Stimulated activated CD8-positive, alpha-beta memory T cell treated with anti-CD3 and anti-CD28 coated beads, Interleukin-15, amount 100 ng/mL, for 1 hour (primary cell): ENCODE measurements around the gene TMEM74B.
"Not testable (repeated sequence)": the region's sequence is repeated elsewhere in the genome, so short reads cannot be mapped to it uniquely, and the experiment has no call there.

ENCODE experiments used
- DNase-seq: peaks from one replicate; pipeline ENCODE4 v3.0.0-alpha.2; 2020; ENCODE audit warnings: low read depth

TMEM74B gene

DNA sequence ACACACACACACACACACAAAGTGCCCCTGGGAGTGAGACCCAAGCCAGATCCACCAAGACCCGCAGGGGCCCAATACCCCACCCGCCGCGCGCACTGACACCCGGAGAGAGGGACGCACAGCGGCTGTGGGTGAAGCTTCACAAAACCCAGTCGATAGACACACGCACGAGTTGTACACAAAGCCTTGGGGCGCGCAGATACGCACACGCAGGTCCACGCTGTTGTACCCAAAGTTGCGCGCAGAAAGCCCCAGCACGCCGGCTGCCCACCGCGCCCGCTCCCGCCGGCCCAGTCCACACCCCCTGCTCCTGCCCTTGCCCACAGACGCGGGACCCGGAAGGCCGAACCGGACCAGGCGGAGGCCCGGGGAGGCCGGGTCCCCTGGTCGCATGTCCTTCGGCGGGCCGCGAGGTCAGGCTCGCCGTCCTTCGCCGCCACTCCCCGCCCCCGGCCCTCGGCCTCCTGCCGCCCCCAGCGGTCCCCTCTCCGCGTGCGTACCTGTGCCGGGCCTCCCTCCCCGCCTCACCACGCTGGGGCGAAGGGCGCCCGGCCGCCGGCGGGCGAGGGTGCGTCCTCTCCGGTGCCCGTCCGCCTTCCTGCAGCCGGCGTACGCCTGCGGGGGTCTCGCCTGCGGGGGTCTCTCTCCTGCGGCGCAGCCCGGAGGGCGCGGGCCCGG is at the start of gene TMEM74B:
TMEM74B (minus strand) TSS at position 344 of the 678 bp plus-strand sequence. CDS start 1,180 bp downstream, outside the sequence.
- no peak for DNase-seq

DNA sequence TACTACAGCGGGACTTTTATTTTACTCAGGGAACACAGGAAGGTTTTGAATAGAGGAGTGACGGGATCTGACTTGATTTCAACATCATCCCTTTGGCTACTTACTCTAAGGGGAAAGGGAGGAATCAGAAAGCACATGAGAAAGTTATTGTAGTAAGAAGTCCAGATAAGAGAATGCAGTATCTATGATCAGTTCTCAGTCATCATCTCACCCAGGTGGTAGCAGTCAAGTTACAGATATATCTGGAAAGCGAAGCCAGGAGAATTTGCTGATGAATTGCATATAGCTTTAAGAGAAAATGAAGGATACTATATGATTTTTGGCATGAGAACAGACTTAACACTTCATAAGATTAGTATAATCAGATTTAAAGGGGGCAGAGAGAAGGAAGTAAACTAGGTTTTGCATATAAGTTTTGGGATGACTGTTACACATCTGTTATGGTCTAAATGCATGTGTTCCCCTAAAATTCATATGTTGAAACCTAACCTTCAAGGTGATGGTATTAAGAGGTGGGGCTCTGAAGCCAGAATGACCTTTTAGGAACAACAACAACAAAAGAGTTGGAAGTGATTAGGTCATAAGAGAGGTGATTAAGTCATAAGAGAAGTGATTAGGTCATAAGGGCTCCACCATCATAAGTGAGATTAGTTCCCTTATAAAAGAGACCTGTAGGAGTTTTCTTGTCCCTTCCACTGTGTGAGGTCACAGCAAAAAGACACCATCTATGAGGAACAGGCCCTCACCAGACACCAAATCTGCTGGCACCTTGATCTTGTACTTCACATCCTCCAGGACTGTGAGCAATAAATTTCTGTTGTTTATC is 47.7 kb upstream of the TMEM74B start:
- DNase-seq = no peak

DNA sequence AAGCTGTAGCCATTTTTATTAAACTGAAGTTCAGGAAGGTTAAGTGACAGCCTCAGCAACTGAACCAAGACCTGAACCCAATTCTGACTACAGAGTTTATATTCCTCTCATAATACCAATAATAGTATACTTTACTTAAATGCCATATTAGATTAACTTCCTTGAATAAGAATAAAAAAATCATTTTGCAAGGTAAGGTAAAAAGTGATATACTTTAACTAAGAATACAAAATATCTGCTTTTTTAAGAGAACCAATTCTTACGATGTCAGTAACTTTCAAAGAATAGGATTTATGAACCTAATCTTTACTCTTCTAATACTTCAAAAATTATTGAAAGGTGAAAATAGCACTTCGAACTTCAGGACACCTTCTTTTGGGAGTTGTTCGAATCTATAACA is 44.8 kb upstream of the TMEM74B start:
- no peak for DNase-seq

GRCh38 chr20:1225783-1226654 is 41.2 kb upstream of the TMEM74B start, which contains the start of gene RAD21L1:
TSS of gene RAD21L1 (plus strand) at chr20:1226044. CDS start at chr20:1228454, 2,410 bp downstream.
- DNase-seq = peak; percentile 67

- no peak for DNase-seq
These were observed 40.5 kb upstream of the TMEM74B start for GRCh38 chr20:1225263-1225782.

GRCh38 chr20:1224205-1224890 is 39.6 kb upstream of the TMEM74B start:
- no peak for DNase-seq

GRCh38 chr20:1222750-1223149 is 38.0 kb upstream of the TMEM74B start:
- DNase-seq = not testable (repeated sequence)

- DNase-seq = not testable (repeated sequence)
These were observed 32.0 kb upstream of the TMEM74B start for GRCh38 chr20:1216527-1217427.

- DNase-seq = no peak
These were observed 30.8 kb upstream of the TMEM74B start for GRCh38 chr20:1215386-1216170.

DNA sequence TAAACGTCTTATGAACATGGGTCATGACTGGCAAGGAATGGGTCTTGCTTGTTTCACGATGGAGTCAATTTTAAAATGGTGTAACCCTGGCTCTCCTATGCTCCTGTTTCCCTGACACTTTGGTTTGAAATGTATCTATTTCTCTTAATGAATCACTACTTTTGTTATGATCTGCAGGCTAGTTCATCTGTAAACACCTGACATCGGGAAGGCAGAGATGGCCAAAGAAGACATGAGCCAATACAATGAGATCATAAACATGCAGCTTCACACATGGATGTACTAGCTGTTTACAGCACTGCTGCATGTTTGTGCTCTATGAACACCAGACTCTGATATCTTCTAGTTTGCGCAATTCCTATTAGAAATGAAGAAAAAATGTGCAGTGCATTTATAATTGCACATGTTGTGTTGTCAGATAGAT is 30.1 kb upstream of the TMEM74B start:
- no peak for DNase-seq

DNA sequence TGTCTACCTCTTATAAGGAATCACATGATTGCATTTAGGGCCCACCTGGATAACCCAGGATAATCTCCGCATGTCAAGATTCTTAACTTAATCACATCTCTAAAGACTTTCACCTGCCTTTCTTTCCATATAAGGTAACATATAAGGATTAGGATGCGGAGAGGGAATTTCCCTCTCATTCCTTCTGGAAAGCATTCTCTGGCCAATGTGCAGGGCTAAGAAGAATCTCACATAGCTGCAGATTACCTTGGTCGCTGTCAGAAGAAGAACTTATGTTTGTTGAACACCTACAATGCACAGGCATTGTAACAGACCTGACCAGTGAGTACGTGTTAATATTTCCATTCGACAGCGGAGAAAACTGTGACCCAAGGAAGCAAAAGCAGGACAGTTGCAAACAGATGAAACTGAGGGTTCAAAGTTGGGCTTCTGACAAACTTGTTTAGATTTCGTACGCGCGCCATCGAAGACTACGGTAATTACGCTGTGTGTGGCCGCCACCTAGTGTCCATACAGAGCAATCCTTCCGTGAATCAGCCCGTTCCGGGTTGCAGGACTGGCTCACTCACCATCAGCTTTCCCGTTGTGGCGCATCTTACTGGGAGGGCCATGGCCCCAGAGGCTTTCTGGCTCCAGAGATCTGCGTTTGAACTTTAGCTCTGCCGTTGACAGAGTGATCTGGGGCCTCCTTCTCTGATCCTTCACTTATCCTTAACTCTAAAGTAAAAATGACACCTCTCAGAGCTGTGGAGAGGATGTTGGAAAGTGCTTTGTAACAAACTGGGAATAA is 28.0 kb upstream of the TMEM74B start:
- peak; percentile 43 for DNase-seq

GRCh38 chr20:1212023-1212422 is 27.2 kb upstream of the TMEM74B start:
- no peak for DNase-seq

- DNase-seq = no peak
These were observed 25.7 kb upstream of the TMEM74B start for GRCh38 chr20:1210501-1210900.

GRCh38 chr20:1209447-1210387 is 24.9 kb upstream of the TMEM74B start:
- no peak for DNase-seq

GRCh38 chr20:1207293-1207878 is 22.6 kb upstream of the TMEM74B start:
- no peak for DNase-seq

GRCh38 chr20:1206366-1207148 is 21.8 kb upstream of the TMEM74B start:
- no peak for DNase-seq
